ENCODE measurements around the gene TEX12. TPM values are rescaled to one million over a fixed set of nuclear protein-coding genes. Genes with fewer than 3 reads are reported as not detected.
A peak's percentile ranks its signal among the peaks of the same experiment; 100 is the strongest.

TEX12 gene
- polyA plus RNA-seq, 1 donor from 2014 or later = 0.51 TPM

DNA sequence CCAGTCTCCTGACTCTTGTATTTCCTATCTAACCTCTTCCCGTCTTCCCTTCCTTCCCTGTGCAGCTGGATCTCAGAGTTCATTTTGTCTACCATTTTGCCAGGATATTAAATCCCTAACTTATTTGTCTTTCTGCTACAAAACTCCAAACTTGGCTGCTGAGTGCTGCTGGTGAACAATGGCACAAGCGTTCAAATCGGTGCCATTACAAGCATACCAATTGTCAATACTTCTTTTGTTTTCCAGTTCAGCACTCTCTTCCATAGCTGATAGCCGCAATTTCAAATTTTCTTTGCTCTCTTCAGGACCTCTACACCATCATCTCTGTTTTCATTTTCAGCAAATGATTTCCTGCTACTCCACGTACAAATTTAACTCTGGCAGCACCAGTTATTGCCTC is 16.7 kb upstream of the TEX12 start:
- Histone ChIP-seq H3K4me3 (ENCODE audit: low read length) (peak overlapping the region; percentile 44), H3K9me3 (ENCODE audit: low read length) (no peaks in the 10 kb centered on the region), H3K27me3 (ENCODE audit: insufficient read depth, low read depth, low read length) (no peaks in the 10 kb centered on the region), H4K20me1 (ENCODE audit: insufficient read depth) (no peaks in the 10 kb centered on the region), H3K9ac (ENCODE audit: low read length) (no peak overlapping the region), H2AFZ (ENCODE audit: low read depth, low read length) (peak overlapping the region; percentile 0), H3K4me2 (ENCODE audit: low read length) (peak overlapping the region; percentile 15), H3K79me2 (replicated peaks; ENCODE audit: insufficient read depth, low read length) (no peaks in the 10 kb centered on the region), H3F3A (ENCODE audit: insufficient read depth, low read length, poor library complexity, severe bottlenecking) (no peaks in the 10 kb centered on the region), H3K36me3 (ENCODE audit: insufficient read depth, low read length) (no peaks in the 10 kb centered on the region), H3K9me2 (ENCODE audit: insufficient read depth, low read length) (no peaks in the 10 kb centered on the region), H3K27ac (ENCODE audit: low read length) (peak overlapping the region; percentile 57)
- TF ChIP-seq, protein P1, sequence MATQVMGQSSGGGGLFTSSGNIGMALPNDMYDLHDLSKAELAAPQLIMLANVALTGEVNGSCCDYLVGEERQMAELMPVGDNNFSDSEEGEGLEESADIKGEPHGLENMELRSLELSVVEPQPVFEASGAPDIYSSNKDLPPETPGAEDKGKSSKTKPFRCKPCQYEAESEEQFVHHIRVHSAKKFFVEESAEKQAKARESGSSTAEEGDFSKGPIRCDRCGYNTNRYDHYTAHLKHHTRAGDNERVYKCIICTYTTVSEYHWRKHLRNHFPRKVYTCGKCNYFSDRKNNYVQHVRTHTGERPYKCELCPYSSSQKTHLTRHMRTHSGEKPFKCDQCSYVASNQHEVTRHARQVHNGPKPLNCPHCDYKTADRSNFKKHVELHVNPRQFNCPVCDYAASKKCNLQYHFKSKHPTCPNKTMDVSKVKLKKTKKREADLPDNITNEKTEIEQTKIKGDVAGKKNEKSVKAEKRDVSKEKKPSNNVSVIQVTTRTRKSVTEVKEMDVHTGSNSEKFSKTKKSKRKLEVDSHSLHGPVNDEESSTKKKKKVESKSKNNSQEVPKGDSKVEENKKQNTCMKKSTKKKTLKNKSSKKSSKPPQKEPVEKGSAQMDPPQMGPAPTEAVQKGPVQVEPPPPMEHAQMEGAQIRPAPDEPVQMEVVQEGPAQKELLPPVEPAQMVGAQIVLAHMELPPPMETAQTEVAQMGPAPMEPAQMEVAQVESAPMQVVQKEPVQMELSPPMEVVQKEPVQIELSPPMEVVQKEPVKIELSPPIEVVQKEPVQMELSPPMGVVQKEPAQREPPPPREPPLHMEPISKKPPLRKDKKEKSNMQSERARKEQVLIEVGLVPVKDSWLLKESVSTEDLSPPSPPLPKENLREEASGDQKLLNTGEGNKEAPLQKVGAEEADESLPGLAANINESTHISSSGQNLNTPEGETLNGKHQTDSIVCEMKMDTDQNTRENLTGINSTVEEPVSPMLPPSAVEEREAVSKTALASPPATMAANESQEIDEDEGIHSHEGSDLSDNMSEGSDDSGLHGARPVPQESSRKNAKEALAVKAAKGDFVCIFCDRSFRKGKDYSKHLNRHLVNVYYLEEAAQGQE (IDR thresholded peaks at IDR 0.05; ENCODE audit: borderline replicate concordance) = peak; percentile 23
- TF ChIP-seq TAF1 (IDR thresholded peaks at IDR 0.05; ENCODE audit: low read depth) (no peak), EZH2 (IDR thresholded peaks at IDR 0.05; ENCODE audit: borderline replicate concordance, insufficient read depth, low read length, poor library complexity, severe bottlenecking) (no peak)
- TF ChIP-seq, protein P2, sequence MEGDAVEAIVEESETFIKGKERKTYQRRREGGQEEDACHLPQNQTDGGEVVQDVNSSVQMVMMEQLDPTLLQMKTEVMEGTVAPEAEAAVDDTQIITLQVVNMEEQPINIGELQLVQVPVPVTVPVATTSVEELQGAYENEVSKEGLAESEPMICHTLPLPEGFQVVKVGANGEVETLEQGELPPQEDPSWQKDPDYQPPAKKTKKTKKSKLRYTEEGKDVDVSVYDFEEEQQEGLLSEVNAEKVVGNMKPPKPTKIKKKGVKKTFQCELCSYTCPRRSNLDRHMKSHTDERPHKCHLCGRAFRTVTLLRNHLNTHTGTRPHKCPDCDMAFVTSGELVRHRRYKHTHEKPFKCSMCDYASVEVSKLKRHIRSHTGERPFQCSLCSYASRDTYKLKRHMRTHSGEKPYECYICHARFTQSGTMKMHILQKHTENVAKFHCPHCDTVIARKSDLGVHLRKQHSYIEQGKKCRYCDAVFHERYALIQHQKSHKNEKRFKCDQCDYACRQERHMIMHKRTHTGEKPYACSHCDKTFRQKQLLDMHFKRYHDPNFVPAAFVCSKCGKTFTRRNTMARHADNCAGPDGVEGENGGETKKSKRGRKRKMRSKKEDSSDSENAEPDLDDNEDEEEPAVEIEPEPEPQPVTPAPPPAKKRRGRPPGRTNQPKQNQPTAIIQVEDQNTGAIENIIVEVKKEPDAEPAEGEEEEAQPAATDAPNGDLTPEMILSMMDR (IDR thresholded peaks at IDR 0.05; ENCODE audit: poor library complexity, severe bottlenecking) = no peak

DNA sequence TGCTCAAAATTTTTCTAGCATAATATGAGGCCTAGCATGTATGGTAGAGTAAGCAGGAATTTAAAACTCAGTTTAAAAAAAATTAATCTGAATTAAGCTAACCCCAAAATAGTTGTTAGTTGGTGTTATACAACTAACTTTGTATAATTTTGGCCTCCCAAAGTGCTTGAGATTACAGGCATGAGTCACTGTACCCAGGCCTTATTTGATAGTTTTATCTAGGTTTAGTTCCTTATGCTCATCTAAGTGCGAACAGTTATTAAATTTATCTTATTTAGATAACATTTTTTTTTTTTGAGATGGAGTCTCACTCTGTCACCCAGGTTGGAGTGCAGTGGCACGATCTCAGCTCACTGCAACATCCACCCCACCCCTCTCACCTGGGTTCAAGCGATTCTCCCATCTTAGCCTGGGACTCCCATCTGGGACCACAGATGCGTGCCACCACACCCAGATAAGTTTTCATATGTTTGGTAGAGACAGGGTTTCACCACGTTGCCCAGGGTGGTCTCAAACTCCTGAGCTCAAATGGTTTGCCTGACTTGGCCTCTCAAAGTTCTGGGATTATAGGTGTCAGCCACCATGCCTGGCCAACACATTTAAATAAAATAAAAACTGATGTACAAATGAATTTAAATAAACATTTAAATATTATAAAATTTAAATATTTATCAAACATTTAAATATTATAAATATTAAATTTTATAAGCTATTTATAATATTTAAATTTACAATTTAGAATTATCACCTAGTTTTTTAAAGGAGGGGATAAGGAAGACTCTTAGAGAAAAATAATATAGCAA is 10.8 kb upstream of the TEX12 start:
- Histone ChIP-seq H3K36me3 (ENCODE audit: insufficient read depth, low read length) (no peaks in the 10 kb centered on the region), H3K9ac (ENCODE audit: low read length) (no peak overlapping the region), H3K9me3 (ENCODE audit: low read length) (no peaks in the 10 kb centered on the region), H3K79me2 (replicated peaks; ENCODE audit: insufficient read depth, low read length) (no peaks in the 10 kb centered on the region), H3F3A (ENCODE audit: insufficient read depth, low read length, poor library complexity, severe bottlenecking) (no peaks in the 10 kb centered on the region), H3K9me2 (ENCODE audit: insufficient read depth, low read length) (no peaks in the 10 kb centered on the region), H3K4me2 (ENCODE audit: low read length) (no peak overlapping the region), H3K27ac (ENCODE audit: low read length) (no peak overlapping the region), H4K20me1 (ENCODE audit: insufficient read depth) (no peaks in the 10 kb centered on the region), H2AFZ (ENCODE audit: low read depth, low read length) (no peak overlapping the region), H3K27me3 (ENCODE audit: insufficient read depth, low read depth, low read length) (no peaks in the 10 kb centered on the region), H3K4me3 (ENCODE audit: low read length) (no peak overlapping the region)
- TF ChIP-seq TAF1 (IDR thresholded peaks at IDR 0.05; ENCODE audit: low read depth) (no peak), EP300 (conservative IDR thresholded peaks at IDR 0.05; ENCODE audit: poor library complexity, severe bottlenecking) (no peak), EZH2 (IDR thresholded peaks at IDR 0.05; ENCODE audit: borderline replicate concordance, insufficient read depth, low read length, poor library complexity, severe bottlenecking) (no peak), MXI1 (conservative IDR thresholded peaks at IDR 0.05; ENCODE audit: poor library complexity, severe bottlenecking) (no peak), RAD21 (conservative IDR thresholded peaks at IDR 0.05) (no peak), SMC3 (conservative IDR thresholded peaks at IDR 0.05; ENCODE audit: poor library complexity) (no peak), POLR2AphosphoS5 (IDR thresholded peaks at IDR 0.05) (no peak)
- TF ChIP-seq, protein P1 (IDR thresholded peaks at IDR 0.05; ENCODE audit: borderline replicate concordance) = no peak
- TF ChIP-seq, protein P2 (IDR thresholded peaks at IDR 0.05; ENCODE audit: poor library complexity, severe bottlenecking) = no peak
